HG03521 (cell line): ENCODE results near the gene LRRFIP2.
"Not testable (repeated sequence)": the region's sequence is repeated elsewhere in the genome, so short reads cannot be mapped to it uniquely, and the experiment has no call there.

Experiments
- ATAC-seq: cut with Tn5 transposase; IDR thresholded peaks from one replicate; pipeline ENCODE4 v1.9.1; 2021; ENCODE audit warnings: mild to moderate bottlenecking, moderate library complexity; ENCODE audit not compliant: unreplicated experiment

Gene LRRFIP2

GRCh38 chr3:37174532-37175126 is at the start of gene LRRFIP2:
TSS of gene LRRFIP2 (minus strand) at chr3:37174582. CDS start at chr3:37148983, 25,599 bp downstream.
- ATAC-seq: no peak

- ATAC-seq: no peak
These were observed 49.2 kb upstream of the LRRFIP2 start for GRCh38 chr3:37223576-37223975.

GRCh38 chr3:37223141-37223558 is 48.8 kb upstream of the LRRFIP2 start:
- ATAC-seq: no peak

GRCh38 chr3:37222542-37222941 is 48.2 kb upstream of the LRRFIP2 start:
- ATAC-seq: not testable (repeated sequence)

- no peak for ATAC-seq
These were observed 47.0 kb upstream of the LRRFIP2 start for GRCh38 chr3:37221407-37221806.

GRCh38 chr3:37219266-37219665 is 44.9 kb upstream of the LRRFIP2 start:
- no peak for ATAC-seq

GRCh38 chr3:37218206-37218605 is 43.8 kb upstream of the LRRFIP2 start:
- no peak for ATAC-seq

GRCh38 chr3:37217098-37217849 is 42.9 kb upstream of the LRRFIP2 start:
- ATAC-seq: no peak

- no peak for ATAC-seq
These were observed 42.3 kb upstream of the LRRFIP2 start for GRCh38 chr3:37216597-37217097.

GRCh38 chr3:37214076-37214475 is 39.7 kb upstream of the LRRFIP2 start:
- no peak for ATAC-seq

GRCh38 chr3:37210230-37210629 is 35.8 kb upstream of the LRRFIP2 start:
- ATAC-seq: no peak

- not testable (repeated sequence) for ATAC-seq
These were observed 34.2 kb upstream of the LRRFIP2 start for GRCh38 chr3:37208576-37208975.

GRCh38 chr3:37208008-37208407 is 33.6 kb upstream of the LRRFIP2 start:
- not testable (repeated sequence) for ATAC-seq

- ATAC-seq: not testable (repeated sequence)
These were observed 31.7 kb upstream of the LRRFIP2 start for GRCh38 chr3:37206041-37206440.

GRCh38 chr3:37204314-37204713 is 29.9 kb upstream of the LRRFIP2 start:
- no peak for ATAC-seq

- no peak for ATAC-seq
These were observed 27.7 kb upstream of the LRRFIP2 start for GRCh38 chr3:37202035-37202434.

- ATAC-seq: no peak
These were observed 25.8 kb upstream of the LRRFIP2 start for GRCh38 chr3:37200141-37200540.

GRCh38 chr3:37198996-37199395 is 24.6 kb upstream of the LRRFIP2 start:
- no peak for ATAC-seq

- ATAC-seq: no peak
These were observed 24.2 kb upstream of the LRRFIP2 start for GRCh38 chr3:37198547-37198946.

- ATAC-seq: no peak
These were observed 23.5 kb upstream of the LRRFIP2 start for GRCh38 chr3:37197810-37198371.

GRCh38 chr3:37194533-37194932 is 20.2 kb upstream of the LRRFIP2 start:
- no peak for ATAC-seq

GRCh38 chr3:37190667-37191066 is 16.3 kb upstream of the LRRFIP2 start:
- ATAC-seq: no peak
